HG02571 (cell line): ENCODE data around the gene RNH1.

Experiments
- ATAC-seq: cut with Tn5 transposase; IDR thresholded peaks from one replicate; pipeline ENCODE4 v1.9.1; 2021; ENCODE audit warnings: mild to moderate bottlenecking, moderate library complexity; ENCODE audit not compliant: unreplicated experiment

The RNH1 gene

GRCh38 chr11:499201-500076, 7.6 kb downstream of the RNH1 start:
- no peak for ATAC-seq

GRCh38 chr11:498297-499181, 8.5 kb downstream of the RNH1 start:
- no peak for ATAC-seq

GRCh38 chr11:497565-498296, 9.3 kb downstream of the RNH1 start:
- ATAC-seq, result no peak

DNA sequence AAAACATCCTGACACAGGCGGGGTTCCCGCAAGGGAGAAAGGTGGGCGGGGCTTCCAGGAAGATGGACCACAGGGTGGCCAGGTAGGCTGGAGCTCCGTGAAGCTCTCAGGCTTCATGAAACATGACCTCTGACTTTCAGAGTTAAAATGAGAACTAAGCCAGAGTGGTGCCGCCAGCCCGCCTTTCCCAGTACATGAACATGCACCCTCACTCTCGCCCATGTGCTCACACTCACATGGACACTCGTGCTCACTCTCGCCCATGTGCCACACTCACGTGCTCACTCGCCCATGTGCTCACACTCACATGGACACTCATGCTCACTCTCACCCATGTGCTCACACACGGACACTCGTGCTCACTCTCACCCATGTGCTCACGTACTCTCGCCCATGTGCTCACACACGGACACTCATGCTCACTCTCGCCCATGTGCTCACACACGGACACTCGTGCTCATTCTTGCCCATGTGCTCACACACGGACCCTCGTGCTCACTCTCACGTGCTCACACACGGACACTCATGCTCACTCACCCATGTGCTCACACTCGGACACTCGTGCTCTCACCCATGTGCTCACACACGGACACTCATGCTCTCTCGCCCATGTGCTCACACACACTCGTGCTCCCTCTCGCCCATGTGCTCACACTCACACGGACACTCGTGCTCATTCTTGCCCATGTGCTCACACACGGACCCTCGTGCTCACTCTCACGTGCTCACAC, 10.0 kb downstream of the RNH1 start:
- ATAC-seq, result no peak

- ATAC-seq, result no peak
These were observed 11.5 kb downstream of the RNH1 start for GRCh38 chr11:495537-495931.

GRCh38 chr11:494761-495536, 12.1 kb downstream of the RNH1 start:
- ATAC-seq, result no peak

GRCh38 chr11:492427-493226, 14.4 kb downstream of the RNH1 start:
- no peak for ATAC-seq

GRCh38 chr11:491358-491757, 15.7 kb downstream of the RNH1 start:
- no peak for ATAC-seq

GRCh38 chr11:490930-491260, 16.1 kb downstream of the RNH1 start:
- no peak for ATAC-seq

- no peak for ATAC-seq
These were observed 16.7 kb downstream of the RNH1 start for GRCh38 chr11:490186-490929.

DNA sequence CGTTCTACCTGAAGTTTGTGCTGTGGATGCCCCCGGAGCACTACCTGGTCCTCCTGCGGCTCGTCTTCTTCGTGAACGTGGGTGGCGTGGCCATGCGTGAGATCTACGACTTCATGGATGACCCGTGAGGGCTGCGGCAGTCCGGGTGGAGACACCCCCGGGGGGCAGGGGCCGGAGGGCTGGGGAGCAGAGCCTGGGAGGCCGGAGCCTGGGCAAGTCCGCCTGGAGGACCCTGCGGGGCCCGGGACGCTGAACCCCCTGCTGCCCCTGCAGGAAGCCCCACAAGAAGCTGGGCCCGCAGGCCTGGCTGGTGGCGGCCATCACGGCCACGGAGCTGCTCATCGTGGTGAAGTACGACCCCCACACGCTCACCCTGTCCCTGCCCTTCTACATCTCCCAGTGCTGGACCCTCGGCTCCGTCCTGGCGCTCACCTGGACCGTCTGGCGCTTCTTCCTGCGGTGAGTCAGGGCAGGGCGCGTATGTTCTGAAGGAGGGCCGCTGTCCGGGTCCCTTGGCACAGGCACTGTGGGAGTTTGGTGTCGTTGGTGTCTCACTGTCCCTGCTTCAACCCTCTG, 17.3 kb downstream of the RNH1 start:
- no peak for ATAC-seq

DNA sequence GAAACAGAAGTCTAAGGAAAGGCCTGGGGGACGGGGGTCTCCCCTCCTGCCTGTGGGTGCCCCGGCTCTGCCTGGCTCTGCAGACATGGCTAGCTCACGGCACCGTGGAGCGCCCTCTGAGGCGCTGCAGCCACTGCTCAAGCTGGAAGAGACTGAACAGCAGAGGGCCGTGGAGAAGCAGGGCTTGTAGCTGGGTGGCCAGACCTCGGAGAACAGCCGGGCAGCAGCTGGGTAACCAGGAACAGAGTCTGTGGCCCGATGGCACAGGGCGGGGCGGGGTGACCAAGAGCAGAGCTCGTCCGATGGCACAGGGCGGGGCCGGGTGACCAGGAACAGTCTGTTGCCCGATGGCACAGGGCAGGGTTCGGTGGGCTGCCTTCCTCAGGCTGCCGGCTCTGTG, 18.1 kb downstream of the RNH1 start:
- ATAC-seq, result no peak

- ATAC-seq, result no peak
These were observed 18.5 kb downstream of the RNH1 start for GRCh38 chr11:488579-488978.

DNA sequence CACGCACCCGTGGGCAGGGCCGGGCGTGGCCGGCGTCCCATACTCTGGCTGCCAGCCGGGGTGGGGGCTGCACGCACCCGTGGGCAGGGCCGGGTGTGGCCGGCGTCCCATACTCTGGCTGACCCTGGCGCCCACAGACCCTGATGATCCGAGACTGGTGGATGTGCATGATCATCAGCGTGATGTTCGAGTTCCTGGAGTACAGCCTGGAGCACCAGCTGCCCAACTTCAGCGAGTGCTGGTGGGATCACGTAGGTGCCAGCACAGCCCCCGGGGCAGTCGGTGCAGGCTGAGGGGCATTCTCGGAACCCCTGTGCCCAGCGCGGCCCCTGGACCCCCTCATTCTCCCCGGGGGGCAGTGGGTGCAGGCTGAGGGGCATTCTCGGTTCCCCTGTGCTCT, 19.0 kb downstream of the RNH1 start:
- ATAC-seq, result no peak

GRCh38 chr11:487571-488021, 19.4 kb downstream of the RNH1 start:
- no peak for ATAC-seq

GRCh38 chr11:486189-486588, 20.9 kb downstream of the RNH1 start:
- no peak for ATAC-seq

- ATAC-seq, result no peak
These were observed 22.4 kb downstream of the RNH1 start for GRCh38 chr11:484616-485015.

- ATAC-seq, result no peak
These were observed 27.7 kb downstream of the RNH1 start for GRCh38 chr11:479311-479710.
